GM12891 (cell line): ENCODE data around the gene IRX5.

Experiments used
- DNase-seq: peaks from one replicate; pipeline ENCODE4 v3.0.0; 2011; ENCODE audit warnings: low spot score; ENCODE audit not compliant: insufficient read length
- FAIRE-seq: peaks from 2 replicates; lab custom pipeline; 2011; peaks lifted over from hg19 to GRCh38; lab: Jason Lieb, UNC
- PAX5 ChIP-seq: IDR thresholded peaks from 2 replicates; pipeline ENCODE4 v1.6.1; 2011; ENCODE audit warnings: low read length, moderate library complexity, mild to moderate bottlenecking; ENCODE audit not compliant: insufficient read depth, severe bottlenecking
- POLR2A ChIP-seq: IDR thresholded peaks from 2 replicates; pipeline ENCODE4 v1.6.1; 2011; ENCODE audit warnings: low read depth, low read length, control low read depth
- POLR2AphosphoS5 ChIP-seq: IDR thresholded peaks from 2 replicates; pipeline ENCODE4 v1.6.1; 2011; ENCODE audit warnings: low read depth, low read length, control low read depth
- POU2F2 ChIP-seq: IDR thresholded peaks from 2 replicates; pipeline ENCODE4 v1.6.1; 2011; ENCODE audit warnings: low read depth, mild to moderate bottlenecking, control low read depth, low read length, moderate library complexity
- SPI1 ChIP-seq: IDR thresholded peaks from 2 replicates; pipeline ENCODE4 v1.6.1; 2011; ENCODE audit warnings: low read depth, low read length, control low read depth
- TAF1 ChIP-seq: IDR thresholded peaks from 2 replicates; pipeline ENCODE4 v1.6.1; 2011; ENCODE audit warnings: low read depth, low read length, control low read depth

The IRX5 gene

GRCh38 chr16:54929090-54930004 lies 1.3 kb upstream of the IRX5 start:
- no peak for TF ChIP-seq POLR2A
- FAIRE-seq = peak; percentile 80
- DNase-seq = peak; percentile 76

GRCh38 chr16:54930869-54931119 lies 129 bp downstream of the IRX5 start:
- FAIRE-seq = no peak
- DNase-seq = no peak
- TF ChIP-seq POU2F2 (no peak), POLR2A (no peak), SPI1 (no peak), POLR2AphosphoS5 (no peak), TAF1 (no peak)

GRCh38 chr16:54931120-54932014 lies 702 bp downstream of the IRX5 start:
- FAIRE-seq = no peak
- TF ChIP-seq PAX5 (no peak), POU2F2 (no peak), SPI1 (no peak), POLR2A (no peak), POLR2AphosphoS5 (no peak), TAF1 (no peak)
- DNase-seq = no peak

- no peak for TF ChIP-seq POU2F2
- no peak for TF ChIP-seq POLR2AphosphoS5
- TF ChIP-seq TAF1 = no peak
- no peak for TF ChIP-seq PAX5
- TF ChIP-seq SPI1 = no peak
- no peak for TF ChIP-seq POLR2A
- FAIRE-seq (no peak), DNase-seq (no peak)
Measured at GRCh38 chr16:54932021-54932660, 1.5 kb downstream of the IRX5 start.

- FAIRE-seq (no peak), DNase-seq (no peak)
- TF ChIP-seq PAX5 (no peak), POLR2AphosphoS5 (no peak), POLR2A (no peak), POU2F2 (no peak), SPI1 (no peak), TAF1 (no peak)
Measured at GRCh38 chr16:54932737-54933254, 2.1 kb downstream of the IRX5 start.

- TF ChIP-seq SPI1 = no peak
- TF ChIP-seq POLR2A = no peak
- no peak for TF ChIP-seq POU2F2
- no peak for TF ChIP-seq POLR2AphosphoS5
- no peak for TF ChIP-seq PAX5
- TF ChIP-seq TAF1 = no peak
- DNase-seq (no peak), FAIRE-seq (no peak)
Measured at GRCh38 chr16:54933281-54934011, 2.8 kb downstream of the IRX5 start.

GRCh38 chr16:54934481-54935265 lies 4.0 kb downstream of the IRX5 start:
- DNase-seq (no peak), FAIRE-seq (peak; percentile 16)
- TF ChIP-seq PAX5 (no peak), POU2F2 (no peak), POLR2AphosphoS5 (no peak), POLR2A (no peak), TAF1 (no peak), SPI1 (no peak)

GRCh38 chr16:54935266-54935968 lies 4.8 kb downstream of the IRX5 start:
- TF ChIP-seq POLR2AphosphoS5 (no peak), POU2F2 (no peak), SPI1 (no peak), POLR2A (no peak), PAX5 (no peak), TAF1 (no peak)
- no peak for FAIRE-seq
- no peak for DNase-seq
